GM21825 (cell line): ENCODE measurements around the gene SPDYE4.

Source experiments
- ATAC-seq: cut with Tn5 transposase; IDR thresholded peaks from one replicate; pipeline ENCODE4 v1.9.1; 2021; ENCODE audit warnings: mild to moderate bottlenecking, moderate library complexity; ENCODE audit not compliant: unreplicated experiment

SPDYE4 gene

DNA sequence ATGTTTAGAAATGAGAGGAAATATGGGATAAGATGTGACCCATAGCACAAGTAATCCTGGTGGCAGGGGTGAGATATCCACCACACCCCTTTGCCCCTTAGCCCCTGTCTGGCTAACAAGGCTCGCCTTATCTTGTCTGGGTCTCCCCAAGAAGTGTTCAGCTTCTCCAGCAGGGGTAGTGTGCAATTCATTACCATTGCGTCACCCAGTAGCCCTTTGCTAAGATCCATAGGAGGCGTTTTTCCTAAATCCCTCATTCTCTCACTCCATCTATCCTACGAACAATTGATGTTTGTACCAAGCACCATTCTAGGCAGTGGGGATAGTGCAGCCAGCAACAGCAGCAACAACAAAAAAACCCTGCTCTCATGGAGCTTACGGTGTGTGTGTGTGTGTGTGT, 44.5 kb downstream of the SPDYE4 start:
- no peak for ATAC-seq

DNA sequence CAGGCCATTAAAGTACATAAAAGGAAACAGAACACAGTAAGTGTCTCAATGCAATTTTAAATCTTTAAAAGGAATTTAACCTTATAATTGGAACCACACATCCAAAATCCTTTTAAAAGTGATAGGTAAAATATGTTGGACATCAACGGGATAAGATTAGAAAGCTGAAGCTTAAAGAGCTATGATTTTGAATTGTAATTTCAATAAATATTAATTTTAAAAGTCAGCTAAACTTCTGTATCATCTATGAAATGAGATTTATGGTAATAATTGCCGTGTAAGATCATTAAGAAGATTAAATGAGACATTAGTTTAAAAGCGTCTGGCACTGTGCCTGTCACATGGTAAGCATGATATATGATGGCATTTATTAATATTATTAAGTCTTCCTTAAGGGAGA, 45.0 kb downstream of the SPDYE4 start:
- ATAC-seq, result no peak

DNA sequence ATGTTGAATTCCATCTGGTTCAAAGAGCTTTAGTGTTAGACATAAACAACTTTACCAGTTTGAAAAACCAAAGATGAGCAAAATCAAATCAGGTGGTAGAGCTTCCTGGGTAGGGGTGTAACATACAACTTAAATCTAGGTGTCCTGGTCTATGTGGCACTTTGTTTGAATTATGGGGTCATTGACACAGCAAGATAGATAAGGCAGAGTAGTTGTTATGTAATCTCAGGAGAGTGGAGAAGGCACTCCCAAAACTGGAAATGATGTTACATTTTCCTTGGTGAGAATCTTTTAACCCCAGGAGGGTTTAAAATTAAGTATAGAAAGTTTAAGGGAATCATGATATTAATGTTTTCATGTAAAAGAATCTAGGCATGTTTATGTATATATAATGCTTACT, 45.6 kb downstream of the SPDYE4 start:
- no peak for ATAC-seq

DNA sequence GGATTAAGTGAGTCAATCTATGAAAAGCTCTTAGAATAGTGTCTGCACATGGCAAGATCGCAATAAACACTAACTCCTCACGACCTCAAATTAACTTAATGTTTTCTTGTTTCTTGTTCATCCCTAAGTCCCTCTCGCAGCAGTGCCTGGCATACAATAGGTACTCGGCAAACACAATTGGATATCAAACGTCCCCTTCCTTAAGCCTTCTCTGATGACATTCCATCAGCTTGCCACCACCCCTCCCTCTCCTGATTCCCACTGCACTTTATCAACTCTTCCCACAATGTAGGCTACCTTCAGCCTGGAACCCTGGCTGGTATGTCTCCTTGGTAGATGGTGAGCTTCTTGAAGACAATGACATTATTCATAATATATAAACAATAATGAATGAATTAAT, 47.1 kb downstream of the SPDYE4 start:
- ATAC-seq, result no peak

DNA sequence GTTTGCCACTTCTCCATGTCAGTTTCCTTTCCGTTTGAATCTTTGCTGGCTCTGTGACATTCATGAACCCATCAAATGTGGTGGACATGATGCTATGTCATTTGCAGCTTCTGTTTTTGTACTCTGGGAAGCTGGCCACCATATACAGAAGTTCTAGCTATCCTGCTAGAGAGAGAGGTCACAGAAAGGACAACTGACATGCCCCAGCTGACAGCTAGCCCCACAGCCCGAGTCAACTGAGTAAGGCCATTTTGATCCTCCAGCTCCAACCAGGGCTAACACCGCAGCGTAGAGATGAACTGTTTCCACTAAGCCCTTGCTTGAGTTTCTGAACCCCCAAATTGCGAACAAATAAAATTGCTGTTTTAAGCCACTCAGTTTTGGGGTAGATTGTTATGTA, 47.5 kb downstream of the SPDYE4 start:
- ATAC-seq, result no peak

DNA sequence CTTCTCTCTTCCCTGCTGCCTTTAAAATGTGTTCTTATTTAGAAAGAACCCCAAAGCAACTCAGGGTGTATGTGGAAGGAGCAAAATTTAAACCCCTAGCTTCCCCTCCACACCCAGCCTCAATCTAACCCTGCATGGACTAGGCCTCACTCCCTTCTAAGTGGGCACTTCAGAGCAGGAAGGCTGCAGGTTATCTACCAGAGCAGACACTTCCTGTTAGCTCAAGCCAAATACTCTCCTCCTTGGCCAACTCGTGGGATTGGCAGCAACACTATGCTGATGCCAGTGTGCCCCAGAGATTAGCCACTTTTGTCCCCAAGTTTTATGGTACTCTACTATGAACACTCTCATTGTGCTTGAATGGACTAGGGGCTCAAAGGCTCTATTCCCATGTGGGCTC, 49.3 kb downstream of the SPDYE4 start:
- no peak for ATAC-seq

DNA sequence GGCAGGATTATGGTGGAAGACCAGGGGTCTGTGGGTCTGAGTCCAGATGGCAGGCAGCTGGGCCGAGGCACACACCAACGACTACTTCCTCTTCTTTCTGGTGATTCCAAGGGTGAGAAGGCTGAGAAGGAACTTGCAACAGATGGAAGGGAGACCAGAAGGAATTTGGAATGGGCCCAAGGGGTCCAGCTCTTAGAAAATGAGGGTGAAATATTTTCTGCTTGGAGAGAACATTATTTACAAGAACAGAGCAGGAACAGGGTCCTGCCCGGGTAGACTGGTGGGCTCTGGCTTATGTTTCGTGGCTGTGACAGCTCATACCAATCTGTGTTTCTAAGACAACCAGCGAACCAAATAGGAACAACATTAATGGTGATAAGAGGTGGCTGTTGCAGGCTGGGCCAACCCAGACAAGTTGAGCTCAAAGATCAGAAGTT, 50.3 kb downstream of the SPDYE4 start:
- no peak for ATAC-seq

DNA sequence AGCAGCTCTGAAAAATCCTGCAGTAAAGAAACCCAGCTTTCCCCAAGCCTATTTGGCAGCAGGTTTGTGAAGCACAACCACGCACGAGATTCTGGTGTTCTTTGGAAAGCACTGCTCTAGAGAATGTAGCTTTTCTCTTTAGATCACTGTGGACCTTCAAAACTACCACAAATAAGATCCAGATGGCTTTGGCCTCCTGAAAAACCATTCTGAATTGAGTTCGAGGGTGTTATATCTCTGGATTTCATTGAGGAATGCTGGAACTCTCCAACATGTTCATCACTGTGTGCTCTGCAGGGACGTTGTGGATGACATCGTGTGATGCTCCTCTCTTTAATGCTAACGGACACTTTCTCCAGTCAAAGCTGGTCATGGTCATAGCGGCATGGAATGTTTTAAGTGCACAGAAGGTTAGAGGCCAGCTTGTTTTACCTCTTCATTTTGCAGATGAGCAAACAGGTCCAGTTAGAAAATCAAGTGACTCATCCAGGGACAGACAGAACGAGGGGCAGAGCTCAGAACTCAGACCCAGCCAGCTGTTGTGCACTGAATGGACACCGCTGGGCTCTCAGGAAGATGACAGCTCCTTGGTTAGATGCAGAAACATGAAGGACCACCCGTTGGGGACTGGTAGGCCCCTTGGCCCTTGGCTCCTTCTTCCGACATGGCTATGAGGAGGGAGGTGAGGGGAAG, 50.9 kb downstream of the SPDYE4 start:
- no peak for ATAC-seq

DNA sequence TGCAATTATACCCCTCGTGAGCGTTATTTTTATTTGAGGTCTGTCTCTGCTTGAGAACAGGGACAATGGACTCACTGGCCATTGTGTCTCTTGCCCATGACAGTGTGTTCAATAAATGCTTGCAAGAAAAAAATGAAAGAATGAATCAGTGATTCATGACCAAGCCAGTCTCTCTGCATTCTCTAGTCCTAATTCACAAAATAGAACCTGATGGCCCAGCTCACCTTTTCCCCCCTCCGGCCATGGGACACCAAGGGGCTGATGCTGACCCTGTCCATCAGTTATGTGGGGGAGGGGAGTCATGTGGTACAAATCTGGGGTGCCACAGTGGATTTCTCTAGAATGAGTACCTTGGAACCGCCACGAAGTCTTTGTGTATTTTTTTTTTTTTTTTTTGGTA, 51.9 kb downstream of the SPDYE4 start:
- no peak for ATAC-seq

DNA sequence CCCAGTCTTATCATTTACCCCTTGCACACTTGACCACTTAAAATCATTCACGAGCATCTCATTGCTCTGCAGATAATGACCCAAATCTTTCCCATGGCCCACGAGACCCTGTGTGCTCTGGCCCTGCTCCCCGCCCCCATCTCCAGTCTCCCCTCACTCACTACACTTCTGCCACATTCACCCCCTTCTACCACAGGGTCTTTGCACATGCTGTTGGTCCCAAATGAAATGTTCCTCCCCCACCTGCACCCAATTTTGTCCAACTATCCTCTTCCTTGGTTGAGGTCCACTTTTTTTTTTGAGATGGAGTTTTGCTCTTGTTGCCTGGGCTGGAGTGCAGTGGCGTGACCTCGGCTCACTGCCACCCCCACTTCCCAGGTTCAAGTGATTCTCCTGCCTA, 52.9 kb downstream of the SPDYE4 start:
- no peak for ATAC-seq

DNA sequence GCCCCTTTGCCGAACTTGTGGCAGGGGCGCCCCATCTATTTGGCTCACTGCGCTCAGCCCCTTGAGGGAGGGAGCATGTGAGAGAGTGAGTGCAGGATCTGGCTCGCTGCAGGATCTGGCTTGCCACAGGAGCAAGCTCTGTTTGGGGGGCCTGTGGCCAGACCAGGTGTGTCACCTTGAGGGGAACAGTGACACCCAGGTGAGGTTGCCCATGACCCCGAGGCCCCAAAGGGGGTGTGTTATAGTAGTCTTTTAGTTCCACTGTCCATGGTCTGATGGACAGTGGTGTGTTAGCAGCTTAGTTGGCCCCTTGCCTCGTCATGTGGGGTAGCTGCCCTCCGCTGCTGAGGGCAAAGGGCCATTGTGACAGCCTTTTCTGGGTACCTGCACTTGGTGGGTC, 55.3 kb downstream of the SPDYE4 start:
- ATAC-seq, result no peak

DNA sequence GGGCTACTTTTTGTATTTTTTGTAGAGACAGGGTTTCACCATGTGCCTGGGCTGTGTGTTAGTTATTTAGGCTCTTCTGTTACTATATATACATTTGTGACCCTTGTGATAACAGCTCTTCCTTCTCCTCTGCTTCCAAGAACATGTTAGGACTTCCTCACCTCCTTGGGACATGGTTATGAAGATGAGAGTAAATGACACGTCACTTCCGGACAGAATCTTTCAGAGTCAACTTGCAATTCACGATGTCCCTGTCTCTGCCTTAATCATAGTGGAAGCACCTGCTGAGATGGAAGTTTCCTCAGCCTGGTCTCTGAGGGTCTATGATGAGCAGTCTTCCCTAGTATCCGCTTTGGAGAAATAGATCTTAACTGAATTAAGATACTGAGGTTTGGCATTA, 56.6 kb downstream of the SPDYE4 start:
- no peak for ATAC-seq

DNA sequence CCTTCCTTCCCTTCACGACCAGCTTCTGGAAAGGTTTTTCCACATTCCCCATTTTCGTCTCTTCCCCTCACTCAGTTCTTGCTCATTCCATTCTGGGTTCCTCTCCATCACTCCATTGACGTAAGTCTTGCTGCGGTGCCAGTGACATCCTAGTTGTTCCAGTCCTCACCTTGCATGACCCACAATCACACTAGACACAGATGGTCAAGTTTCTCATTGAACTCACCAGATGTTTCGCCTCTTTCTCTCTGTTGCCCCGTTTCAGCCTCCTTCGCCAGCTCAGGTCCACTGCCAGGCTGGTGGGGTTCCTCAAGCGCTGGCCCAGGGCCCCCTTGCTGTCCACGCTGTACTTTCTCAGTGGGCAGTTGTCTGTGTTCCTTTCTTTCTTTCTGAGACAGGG, 57.1 kb downstream of the SPDYE4 start:
- no peak for ATAC-seq
